Measurements from ENCODE around the gene PCSK6. TPM values are rescaled to one million over a fixed set of nuclear protein-coding genes. Genes with fewer than 3 reads are reported as not detected.

PCSK6 gene
- total and polyA plus RNA-seq, 7 donors = 2.9 to 10.3 (median 6.4) TPM

DNA sequence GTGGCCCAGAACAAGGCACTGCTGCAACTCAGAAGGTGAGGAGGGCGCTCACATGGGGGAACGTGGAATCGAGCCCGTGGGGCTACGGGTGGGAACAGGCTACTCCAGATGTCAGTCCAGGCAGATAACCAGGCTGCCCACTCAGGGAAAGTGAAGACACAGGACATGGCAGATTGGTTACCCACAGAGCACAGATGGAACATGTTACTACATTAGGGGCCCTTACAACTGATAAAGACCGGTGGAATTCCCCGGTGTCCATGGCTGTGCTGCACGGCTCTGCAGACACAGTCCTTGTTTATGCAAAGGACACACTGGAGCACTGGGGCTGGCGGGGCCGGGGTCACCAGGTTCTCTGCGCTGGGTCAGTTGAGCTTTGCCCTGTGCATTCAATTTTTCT is 36.9 kb downstream of the PCSK6 start:
- DNase-seq = no peak

DNA sequence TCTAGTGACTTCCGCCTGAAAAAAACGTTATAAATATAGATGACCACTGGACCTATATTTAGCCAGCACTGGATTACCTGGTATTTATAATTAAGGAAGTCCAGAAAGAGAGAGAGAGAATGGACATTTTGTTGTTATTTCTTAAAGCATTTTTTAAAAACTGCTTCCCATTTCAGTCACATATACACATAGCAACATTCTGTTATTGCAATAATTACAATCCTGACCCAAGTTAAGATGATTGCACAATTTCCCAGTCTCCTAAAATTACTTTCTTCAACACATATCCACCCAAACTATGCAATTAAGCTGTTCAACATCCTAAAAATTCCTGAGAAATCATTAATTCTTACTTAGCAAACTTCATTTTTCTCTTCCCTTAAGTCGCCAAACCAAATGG is 37.7 kb downstream of the PCSK6 start:
- Histone ChIP-seq H3K4me1 (no peaks in the 10 kb centered on the region), H3K36me3 (no peaks in the 10 kb centered on the region), H3K27me3 (peaks cover 0 to 5% (median 0%) of the 10 kb centered on the region in 3 donors), H3K9me3 (no peaks in the 10 kb centered on the region), H3K4me3 (no peak overlapping the region), H3K27ac (peak overlapping the region in 1 of 4 donors; percentile 47)
- 57 to 77% methylated on average over 3 of the region's 3 CpGs for WGBS, 2 donors
- TF ChIP-seq EP300 (IDR thresholded peaks at IDR 0.05) = no peak
- TF ChIP-seq, protein P1, sequence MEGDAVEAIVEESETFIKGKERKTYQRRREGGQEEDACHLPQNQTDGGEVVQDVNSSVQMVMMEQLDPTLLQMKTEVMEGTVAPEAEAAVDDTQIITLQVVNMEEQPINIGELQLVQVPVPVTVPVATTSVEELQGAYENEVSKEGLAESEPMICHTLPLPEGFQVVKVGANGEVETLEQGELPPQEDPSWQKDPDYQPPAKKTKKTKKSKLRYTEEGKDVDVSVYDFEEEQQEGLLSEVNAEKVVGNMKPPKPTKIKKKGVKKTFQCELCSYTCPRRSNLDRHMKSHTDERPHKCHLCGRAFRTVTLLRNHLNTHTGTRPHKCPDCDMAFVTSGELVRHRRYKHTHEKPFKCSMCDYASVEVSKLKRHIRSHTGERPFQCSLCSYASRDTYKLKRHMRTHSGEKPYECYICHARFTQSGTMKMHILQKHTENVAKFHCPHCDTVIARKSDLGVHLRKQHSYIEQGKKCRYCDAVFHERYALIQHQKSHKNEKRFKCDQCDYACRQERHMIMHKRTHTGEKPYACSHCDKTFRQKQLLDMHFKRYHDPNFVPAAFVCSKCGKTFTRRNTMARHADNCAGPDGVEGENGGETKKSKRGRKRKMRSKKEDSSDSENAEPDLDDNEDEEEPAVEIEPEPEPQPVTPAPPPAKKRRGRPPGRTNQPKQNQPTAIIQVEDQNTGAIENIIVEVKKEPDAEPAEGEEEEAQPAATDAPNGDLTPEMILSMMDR (IDR thresholded peaks at IDR 0.05) = no peak
- no peak for TF ChIP-seq POLR2AphosphoS5 (IDR thresholded peaks at IDR 0.05)
- no peak for TF ChIP-seq POLR2A (IDR thresholded peaks at IDR 0.05)
- DNase-seq = no peak
- intact Hi-C loops (cut with DNase I) = no loop called here

More for the DNA sequence above, 36.9 kb downstream of the PCSK6 start:
- peaks cover 0 to 5% (median 0%) of the 10 kb centered on the region in 3 donors for H3K27me3 ChIP-seq
- TF ChIP-seq POLR2AphosphoS5 (IDR thresholded peaks at IDR 0.05) = no peak
- intact Hi-C loops (cut with DNase I) = no loop called here
- peak overlapping the region in 1 of 4 donors; percentile 32 for H3K27ac ChIP-seq
- WGBS, 2 donors = 83 to 86% methylated on average over 11 of the region's 11 CpGs
- no peak overlapping the region for H3K4me3 ChIP-seq
- H3K4me1 ChIP-seq = no peaks in the 10 kb centered on the region
- H3K36me3 ChIP-seq = no peaks in the 10 kb centered on the region
- H3K9me3 ChIP-seq = no peaks in the 10 kb centered on the region

DNA sequence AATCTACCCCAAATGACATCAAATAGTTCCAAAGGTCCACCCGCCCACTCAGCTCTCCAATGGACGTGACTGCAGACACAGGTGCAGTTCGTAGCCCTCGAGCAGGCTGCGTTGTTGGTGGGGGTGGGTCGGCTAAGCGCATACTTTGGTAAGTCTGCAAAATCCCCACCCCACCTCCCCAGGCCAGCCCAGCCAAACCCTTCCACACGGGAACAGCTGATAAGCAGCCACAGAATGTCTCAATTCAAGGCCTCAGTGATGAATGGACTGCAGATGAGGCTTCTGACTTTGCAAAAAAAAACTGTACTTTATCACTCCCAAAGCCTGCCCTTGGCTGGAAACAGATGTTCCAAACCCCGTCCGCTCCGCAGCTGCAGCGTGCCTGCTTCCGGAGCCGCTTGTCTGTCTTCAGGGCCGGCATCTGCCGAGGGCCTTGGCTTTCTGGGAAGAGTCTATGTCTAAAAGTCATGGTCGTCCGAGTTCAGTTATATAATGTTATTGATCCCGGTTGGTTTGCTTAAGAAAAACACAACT is 38.2 kb downstream of the PCSK6 start:
- peak; percentile 79 for DNase-seq
- no peaks in the 10 kb centered on the region for H3K4me1 ChIP-seq
- H3K27ac ChIP-seq = peak overlapping the region in 1 of 4 donors; percentile 47
- H3K9me3 ChIP-seq = no peaks in the 10 kb centered on the region
- peaks cover 0 to 5% (median 0%) of the 10 kb centered on the region in 3 donors for H3K27me3 ChIP-seq
- intact Hi-C loops (cut with DNase I) = no loop called here
- TF ChIP-seq EP300 (IDR thresholded peaks at IDR 0.05) (no peak), POLR2AphosphoS5 (IDR thresholded peaks at IDR 0.05) (peak in 3 of 4 donors; percentile 26 to 48 (median 37))
- WGBS, 2 donors = 39 to 78% methylated on average over 19 of the region's 19 CpGs
- H3K4me3 ChIP-seq = no peak overlapping the region
- no peaks in the 10 kb centered on the region for H3K36me3 ChIP-seq

DNA sequence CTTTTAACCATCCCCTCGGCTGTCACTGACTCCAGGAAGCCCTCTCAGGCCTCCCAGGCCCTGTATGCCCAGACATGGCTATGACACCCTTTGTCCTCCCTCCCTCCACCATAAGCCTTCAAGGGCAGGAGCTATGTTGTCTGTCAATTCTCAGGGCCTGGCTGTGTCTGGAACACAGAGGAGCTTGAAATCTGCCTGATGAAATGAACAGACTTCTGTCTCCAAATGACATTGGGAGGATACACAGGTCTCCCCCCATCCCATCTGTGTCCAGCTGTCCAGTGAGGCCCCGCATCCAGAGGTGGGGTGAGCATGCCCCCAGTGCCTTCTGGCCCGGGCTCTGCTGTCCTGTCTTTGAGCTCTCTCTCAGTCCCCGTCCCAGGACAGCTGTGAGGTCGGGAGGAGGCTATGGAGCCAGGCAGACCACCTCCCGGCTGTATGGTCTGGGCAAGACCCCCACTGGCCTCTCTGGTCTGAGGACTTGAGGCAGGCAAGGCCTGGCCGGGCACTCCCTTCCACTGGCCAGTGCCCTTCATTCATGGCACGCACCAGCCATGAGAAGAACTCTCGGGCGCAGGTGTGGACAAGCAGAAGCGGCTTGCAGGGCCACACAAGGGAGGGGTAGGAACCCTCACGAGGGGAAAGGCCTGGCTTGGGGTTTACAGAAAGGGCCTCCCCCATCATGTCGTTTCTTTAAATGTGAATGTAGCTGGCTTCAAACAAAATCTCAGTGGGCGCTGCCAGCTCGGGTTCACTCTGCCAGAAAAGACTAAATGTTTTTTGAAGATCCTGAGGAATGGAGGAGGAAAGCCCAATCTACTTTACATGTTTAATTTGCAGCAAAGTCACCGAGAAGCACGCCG is 38.9 kb downstream of the PCSK6 start:
- TF ChIP-seq POLR2AphosphoS5 (IDR thresholded peaks at IDR 0.05) (no peak), POLR2A (IDR thresholded peaks at IDR 0.05) (no peak), EP300 (IDR thresholded peaks at IDR 0.05) (no peak)
- TF ChIP-seq, protein P1 (IDR thresholded peaks at IDR 0.05) = no peak
- Histone ChIP-seq H3K27me3 (peaks cover 0 to 5% (median 0%) of the 10 kb centered on the region in 3 donors), H3K9me3 (no peaks in the 10 kb centered on the region), H3K4me1 (no peaks in the 10 kb centered on the region), H3K36me3 (no peaks in the 10 kb centered on the region), H3K4me3 (no peak overlapping the region), H3K27ac (peak overlapping the region in 1 of 4 donors; percentile 14)
- WGBS, 2 donors = 71 to 83% methylated on average over 18 of the region's 18 CpGs
- intact Hi-C loops (cut with DNase I) = no loop called here
- DNase-seq = peak; percentile 57

DNA sequence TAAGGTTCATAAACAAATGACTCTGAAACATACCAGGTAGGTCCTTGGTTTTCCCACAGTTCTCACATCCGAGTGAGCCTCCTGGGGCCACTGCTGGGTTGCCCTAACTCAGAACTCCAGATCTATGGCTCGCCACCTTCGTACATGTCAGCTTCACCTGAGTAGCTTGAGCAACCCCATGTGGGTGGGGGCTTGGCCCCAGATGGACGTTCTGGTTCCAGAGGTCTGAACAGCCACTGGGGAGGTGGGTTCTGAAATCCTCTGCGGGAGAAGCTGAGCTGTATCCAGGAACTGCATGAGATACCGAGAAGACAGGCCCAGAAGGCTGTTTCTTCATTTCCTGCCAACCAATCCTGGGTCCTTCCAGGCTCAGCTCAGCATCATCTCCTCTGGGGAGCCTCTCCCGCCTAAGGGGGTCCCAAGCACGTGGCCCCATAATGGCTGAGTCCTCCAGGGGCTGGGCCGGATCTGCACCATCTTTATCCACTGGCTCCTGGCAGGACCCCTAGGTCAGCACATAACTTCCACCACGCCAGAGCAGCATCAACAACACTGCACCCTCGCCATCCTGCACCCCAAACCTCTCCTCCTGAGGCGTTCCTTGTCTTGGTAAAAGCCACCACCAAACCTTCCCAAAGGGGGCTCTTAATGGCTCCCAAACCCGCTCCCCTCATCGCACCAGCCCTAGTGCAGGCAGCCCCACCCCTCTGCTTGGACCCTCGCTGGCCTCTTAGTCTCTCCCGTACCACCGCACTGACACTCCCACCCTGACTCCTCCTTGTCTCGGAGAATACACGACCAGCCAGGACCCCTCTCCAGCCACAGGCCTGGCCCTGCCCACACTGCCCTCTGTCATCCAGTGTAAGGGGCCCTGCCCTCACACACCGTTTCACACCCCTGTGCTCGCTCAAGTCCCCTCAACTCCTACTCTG is 39.8 kb downstream of the PCSK6 start:
- peaks cover 0 to 2% (median 0%) of the 10 kb centered on the region in 4 donors for H3K9me3 ChIP-seq
- TF ChIP-seq POLR2AphosphoS5 (IDR thresholded peaks at IDR 0.05) (no peak), POLR2A (IDR thresholded peaks at IDR 0.05) (no peak), EP300 (IDR thresholded peaks at IDR 0.05) (no peak)
- TF ChIP-seq, protein P1 (IDR thresholded peaks at IDR 0.05) = no peak
- peak; percentile 57 for DNase-seq
- no peaks in the 10 kb centered on the region for H3K36me3 ChIP-seq
- WGBS, 2 donors = 91 to 92% methylated on average over 21 of the region's 21 CpGs
- no peak overlapping the region for H3K27ac ChIP-seq
- intact Hi-C loops (cut with DNase I) = no loop called here
- H3K4me3 ChIP-seq = no peak overlapping the region
- no peaks in the 10 kb centered on the region for H3K4me1 ChIP-seq
- peaks cover 0 to 5% (median 0%) of the 10 kb centered on the region in 3 donors for H3K27me3 ChIP-seq

Data from sigmoid colon (tissue), 7 donors.